Measurements from ENCODE around the gene FBN2.
"Not testable (repeated sequence)": the region's sequence is repeated elsewhere in the genome, so short reads cannot be mapped to it uniquely, and the experiment has no call there.

The FBN2 gene

DNA sequence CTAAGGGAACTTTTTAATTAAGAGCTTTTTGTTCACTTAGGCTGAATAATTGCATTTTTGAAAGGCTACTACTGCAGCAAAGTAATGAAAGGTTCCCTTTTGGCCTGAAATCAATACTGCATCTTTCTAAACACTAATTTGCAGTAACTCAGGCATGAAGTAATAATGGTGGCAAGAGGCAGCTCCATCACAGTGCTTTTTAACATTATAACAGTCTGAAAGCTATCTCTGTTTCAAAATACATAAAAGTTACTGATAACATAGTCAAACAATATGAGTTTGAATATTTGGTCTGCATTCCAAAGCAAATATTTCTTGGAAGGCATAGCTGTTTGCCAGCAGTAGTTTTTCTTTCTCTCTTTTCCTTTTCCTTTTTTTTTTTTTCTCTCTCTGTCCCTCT, 113.4 kb downstream of the FBN2 start:
- DNase-seq (ENCODE audit: low spot score) = no peak

DNA sequence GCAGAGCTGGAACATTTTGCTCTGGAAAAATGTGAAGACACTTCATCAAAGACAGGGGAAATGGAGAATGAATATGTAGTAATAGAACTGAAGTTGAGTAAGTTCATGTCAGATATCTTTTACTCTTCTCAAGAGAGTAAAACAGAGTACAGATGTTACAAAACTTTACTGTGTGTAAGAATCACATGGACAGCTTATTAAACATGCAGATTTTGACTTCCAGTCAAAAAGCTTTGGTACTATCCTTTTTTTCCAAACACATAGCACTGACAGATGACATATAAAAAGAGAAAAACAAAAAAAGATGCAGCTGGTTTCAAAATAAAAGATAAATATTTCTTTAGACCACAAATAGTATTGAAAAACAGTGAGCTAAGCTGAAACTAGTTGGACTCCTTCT, 115.4 kb downstream of the FBN2 start:
- no peak for DNase-seq (ENCODE audit: low spot score)

GRCh38 chr5:128414469-128414868, 123.6 kb downstream of the FBN2 start:
- DNase-seq (ENCODE audit: low spot score) = no peak

- DNase-seq (ENCODE audit: low spot score) = no peak
These were observed 124.7 kb downstream of the FBN2 start for GRCh38 chr5:128413356-128413755.

DNA sequence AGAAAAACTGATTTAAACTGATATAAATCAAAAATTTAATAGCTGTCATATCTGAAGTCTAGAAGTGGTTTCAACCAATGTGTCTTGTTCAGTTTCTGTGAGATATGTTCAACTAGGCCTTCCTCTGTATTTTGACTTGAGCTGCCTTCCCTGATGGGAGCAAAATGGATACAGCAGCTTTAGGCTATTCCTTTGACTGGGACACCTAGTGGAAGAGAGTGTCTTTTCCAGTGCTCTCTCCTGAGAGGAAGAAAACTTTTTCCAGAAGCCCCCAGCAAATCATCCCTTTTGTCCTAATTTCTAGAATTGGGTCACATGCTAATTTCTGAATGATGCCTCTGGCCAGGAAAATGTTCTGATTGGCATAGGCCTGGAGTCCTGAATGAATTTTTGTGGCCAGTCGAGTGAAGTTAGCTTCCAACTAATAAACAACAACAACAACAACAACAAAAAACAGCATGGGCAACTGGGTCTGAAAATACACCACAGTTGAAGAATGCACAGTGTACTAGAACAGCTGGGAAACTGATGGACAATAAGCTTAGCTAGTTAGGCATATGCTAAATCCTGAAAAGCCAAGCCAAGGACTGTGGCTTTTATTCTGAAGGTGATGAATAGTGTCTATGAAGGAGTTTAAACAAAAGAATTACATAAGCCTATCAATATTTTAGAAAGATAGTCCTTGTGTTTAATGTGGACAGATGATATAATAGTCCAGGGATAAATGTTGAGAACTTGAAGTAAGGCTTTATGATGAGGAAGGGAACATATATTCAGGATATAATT, 125.7 kb downstream of the FBN2 start:
- no peak for DNase-seq (ENCODE audit: low spot score)

DNA sequence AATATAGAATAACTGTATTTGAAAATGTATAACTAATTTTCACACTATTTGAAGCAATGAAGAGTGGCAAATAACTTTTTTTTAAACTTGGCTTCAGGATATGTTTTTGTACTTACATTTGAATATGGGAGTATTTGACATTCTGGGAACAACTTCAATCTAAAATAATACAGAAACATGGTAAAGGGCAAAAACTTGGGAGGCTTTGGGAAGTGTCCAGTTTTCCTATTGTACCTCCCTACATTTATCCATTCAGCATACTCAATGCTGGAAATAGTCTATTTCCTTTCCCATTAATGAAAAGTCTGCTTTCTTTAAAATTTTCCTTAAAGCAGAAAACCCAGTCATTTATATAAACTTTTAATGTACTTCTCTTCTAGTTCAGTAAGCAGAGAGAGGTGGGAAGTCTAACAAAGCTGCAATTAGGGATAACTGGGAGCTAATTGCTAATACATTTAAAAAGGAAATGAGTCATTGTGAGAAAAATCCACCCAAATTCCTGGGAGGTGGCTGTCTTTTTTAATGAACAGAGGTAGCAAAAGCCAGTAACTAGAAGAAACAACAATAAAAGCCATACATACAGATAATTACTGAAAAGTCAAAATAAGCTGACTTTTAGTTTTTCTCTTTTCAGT, 128.8 kb downstream of the FBN2 start:
- DNase-seq (ENCODE audit: low spot score) = no peak

GRCh38 chr5:128408622-128409021, 129.4 kb downstream of the FBN2 start:
- no peak for DNase-seq (ENCODE audit: low spot score)

GRCh38 chr5:128407944-128408343, 130.1 kb downstream of the FBN2 start:
- DNase-seq (ENCODE audit: low spot score) = no peak

DNA sequence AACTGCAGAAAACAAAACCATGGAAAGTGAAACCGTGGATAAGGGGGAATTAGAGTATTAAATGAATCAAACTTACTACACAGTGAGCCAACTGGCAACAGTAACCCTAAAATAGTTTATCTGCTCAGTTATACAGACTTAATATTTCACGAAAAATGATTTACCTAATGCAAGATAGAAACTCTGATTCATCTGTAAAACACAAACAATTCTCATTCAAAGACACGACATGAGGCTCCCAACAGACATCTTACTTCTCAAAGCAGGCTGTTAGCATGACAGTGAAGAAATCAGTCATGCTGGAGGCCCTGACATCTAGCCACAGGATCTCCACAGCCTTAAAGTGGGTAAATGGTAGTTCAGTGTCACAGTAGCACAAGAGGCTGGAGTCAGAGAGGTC, 131.2 kb downstream of the FBN2 start:
- no peak for DNase-seq (ENCODE audit: low spot score)

GRCh38 chr5:128405159-128405558, 132.9 kb downstream of the FBN2 start:
- DNase-seq (ENCODE audit: low spot score) = no peak

- DNase-seq (ENCODE audit: low spot score) = no peak
These were observed 134.7 kb downstream of the FBN2 start for GRCh38 chr5:128403333-128403732.

DNA sequence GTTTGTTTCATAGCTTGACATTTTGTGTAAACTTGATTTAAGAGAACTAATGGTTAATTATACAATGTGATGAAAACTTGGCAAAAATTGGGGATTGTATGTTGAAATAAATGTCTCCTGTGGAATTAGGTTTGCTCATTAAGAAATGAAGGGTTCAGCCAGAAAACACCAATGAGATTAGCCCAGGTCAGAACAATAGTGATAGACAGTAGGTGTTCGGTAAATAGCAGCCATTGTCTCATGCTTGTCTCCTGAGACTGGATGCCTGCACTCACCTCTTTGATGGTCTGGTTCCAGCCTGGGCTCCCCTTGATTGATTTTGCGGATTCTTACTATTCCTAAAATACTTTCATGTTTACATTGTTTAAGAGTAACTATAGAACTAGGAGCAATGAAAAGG, 135.5 kb downstream of the FBN2 start:
- no peak for DNase-seq (ENCODE audit: low spot score)

DNA sequence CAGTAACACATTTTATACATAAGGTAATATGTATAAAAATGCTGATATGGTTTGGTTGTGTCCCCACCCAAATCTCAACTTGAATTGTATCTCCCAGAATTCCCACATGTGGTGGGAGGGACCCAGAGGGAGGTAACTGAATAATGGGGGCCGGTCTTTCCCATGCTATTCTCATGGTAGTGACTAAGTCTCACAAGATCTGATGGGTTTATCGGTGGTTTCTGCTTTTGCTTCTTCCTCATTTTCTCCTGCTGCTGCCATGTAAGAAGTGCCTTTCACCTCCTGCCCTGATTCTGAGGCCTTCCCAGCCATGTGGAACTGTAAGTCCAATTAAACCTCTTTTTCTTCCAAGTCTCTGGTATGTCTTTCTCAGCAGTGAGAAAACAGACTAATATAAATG, 137.3 kb downstream of the FBN2 start:
- DNase-seq (ENCODE audit: low spot score) = not testable (repeated sequence)

DNA sequence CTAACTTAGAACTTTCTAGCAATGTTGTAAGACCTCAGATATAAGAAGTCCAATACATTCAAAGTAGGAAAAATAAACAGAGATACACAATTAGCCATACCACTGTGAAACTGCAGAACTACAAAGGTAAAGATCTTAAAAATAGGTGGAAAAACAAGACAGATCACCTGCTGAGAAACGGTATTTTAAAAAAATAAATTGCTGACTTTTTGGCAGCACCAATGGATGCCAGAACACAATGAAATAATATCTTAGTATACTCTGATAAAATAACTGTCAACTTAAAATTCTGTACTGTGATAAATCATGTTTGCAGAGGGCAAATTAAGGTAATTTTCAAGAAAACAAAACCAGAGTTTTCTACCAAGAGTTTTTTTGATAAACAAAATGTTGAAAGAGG, 138.9 kb downstream of the FBN2 start:
- no peak for DNase-seq (ENCODE audit: low spot score)

GRCh38 chr5:128397876-128398275, 140.2 kb downstream of the FBN2 start:
- DNase-seq (ENCODE audit: low spot score) = no peak

- no peak for DNase-seq (ENCODE audit: low spot score)
These were observed 143.0 kb downstream of the FBN2 start for GRCh38 chr5:128395073-128395472.

DNA sequence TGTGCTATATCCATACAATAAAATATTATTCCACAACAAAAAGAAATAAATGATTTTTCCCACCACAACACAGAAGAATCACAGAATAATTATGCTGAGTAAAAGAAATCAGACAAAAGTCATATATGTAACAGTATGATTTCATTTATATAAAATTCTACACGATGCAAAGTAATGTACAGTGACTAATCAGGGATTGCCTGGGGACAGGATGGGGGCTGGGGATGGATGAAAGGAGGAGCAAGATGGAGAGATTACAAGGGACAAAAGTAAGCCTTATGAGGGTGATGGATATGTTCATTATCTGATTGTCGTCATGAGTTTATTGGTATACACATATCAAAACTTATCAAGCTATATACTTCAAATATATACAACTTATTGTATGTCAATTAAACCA, 154.0 kb downstream of the FBN2 start:
- no peak for DNase-seq (ENCODE audit: low spot score)

GRCh38 chr5:128380337-128380736, 157.7 kb downstream of the FBN2 start:
- no peak for DNase-seq (ENCODE audit: low spot score)

DNA sequence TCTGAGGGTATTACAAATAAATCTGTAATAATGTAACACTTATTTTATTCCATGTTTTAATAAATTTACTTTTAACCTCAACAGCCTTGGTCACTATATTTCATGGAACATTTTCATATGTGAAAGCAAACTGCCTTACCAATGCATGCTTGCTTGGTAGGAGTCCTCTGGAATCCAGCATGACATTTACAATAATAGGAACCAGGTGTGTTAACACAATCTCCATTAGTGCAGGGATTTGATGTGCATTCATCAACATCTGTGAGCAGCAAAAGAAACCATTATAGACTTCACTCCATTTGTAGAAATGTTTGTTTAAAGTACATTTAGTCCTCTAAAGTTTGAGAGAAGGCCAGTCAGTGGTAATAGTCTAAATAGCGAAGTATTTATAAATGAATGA, 159.4 kb downstream of the FBN2 start:
- DNase-seq (ENCODE audit: low spot score) = no peak

DNA sequence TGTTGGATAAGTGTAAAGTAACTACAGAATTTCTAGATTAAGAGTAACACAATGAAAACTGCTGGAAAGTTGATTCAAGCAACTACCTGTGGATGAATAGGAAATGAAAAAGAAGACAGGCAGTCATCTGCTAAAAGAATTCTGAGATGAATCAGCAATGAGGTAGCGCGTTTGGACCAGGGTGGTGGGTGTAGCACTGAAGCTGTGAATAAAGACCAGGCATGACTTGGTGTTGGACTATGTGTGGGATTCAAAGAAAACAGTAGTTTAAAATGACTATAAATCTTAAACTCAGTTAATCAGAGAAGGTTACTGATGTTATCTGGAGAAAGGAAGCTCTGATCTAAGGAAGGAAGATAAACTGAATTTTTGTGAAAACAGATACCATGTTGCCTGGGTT, 159.8 kb downstream of the FBN2 start:
- DNase-seq (ENCODE audit: low spot score) = no peak

- DNase-seq (ENCODE audit: low spot score) = no peak
These were observed 161.5 kb downstream of the FBN2 start for GRCh38 chr5:128376577-128376976.

DNA sequence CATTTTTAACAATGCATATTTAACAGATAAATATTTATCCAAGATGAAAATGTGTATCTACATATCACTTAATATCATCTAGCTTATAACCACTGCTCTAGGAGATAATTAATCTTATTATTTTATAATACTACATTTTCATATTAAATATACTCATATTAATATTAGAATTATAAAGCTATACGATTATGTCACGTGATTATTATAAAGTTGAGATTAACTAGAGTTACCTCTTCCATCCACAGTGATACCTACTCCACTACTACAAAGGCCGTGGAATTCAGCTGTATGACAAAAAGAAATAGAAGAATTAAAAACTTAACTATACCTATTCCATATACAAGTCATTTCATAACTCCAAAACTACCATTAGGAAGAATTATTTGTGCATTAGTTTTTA, 171.9 kb downstream of the FBN2 start:
- DNase-seq (ENCODE audit: low spot score) = no peak

DNA sequence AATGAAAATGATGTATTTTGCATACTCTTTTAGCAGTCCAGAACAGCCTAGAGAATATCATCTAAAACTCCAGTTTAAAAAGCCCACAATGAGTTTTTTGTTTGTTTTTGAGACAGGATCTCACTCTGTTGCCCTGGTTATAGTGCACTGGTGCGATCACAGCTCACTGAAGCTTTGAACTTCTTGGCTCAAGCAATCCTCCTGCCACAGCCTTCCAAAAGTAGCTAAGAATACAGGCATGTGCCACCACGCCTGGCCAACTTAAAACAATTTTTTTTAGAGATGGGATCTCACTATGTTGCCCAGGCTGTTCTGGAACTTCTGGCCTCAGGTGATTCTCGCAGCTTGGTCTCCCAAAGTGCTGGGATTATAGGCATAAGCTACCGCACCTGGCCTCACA, 175.7 kb downstream of the FBN2 start:
- no peak for DNase-seq (ENCODE audit: low spot score)

GRCh38 chr5:128358826-128359225, 179.2 kb downstream of the FBN2 start:
- no peak for DNase-seq (ENCODE audit: low spot score)
